WTC11 (cell line): ENCODE measurements around the gene IL17F. TPM values are rescaled to one million over a fixed set of nuclear protein-coding genes. Genes with fewer than 3 reads are reported as not detected.

Source experiments
- ATAC-seq: fragments of 200-7000 bp; cut with Tn5 transposase; 2 replicates; pipeline ENCODE4 v1.10.0; 2021; ENCODE audit warnings: mild to moderate bottlenecking, moderate library complexity
- CTCF ChIA-PET: fragments of 300-600 bp; sonication (Branson Sonifier 250); formaldehyde crosslinking; loops from one replicate; lab custom pipeline; 2021; ENCODE audit warnings: antibody characterized with exemption; lab: Charles Lee
- POLR2A ChIA-PET: fragments of 350-600 bp; sonication (Branson Sonifier 250); formaldehyde crosslinking; loops from one replicate; lab custom pipeline; 2021; ENCODE audit warnings: antibody characterized with exemption; lab: Charles Lee
- DNase-seq: peaks from one replicate; pipeline ENCODE4 v3.0.0; 2021; ENCODE audit warnings: low spot score
- H3K27ac Mint-ChIP-seq: 2 replicates; pipeline ENCODE4 v1.8.0; 2021; ENCODE audit warnings: mixed read lengths
- H3K27me3 Mint-ChIP-seq: 2 replicates; pipeline ENCODE4 v1.8.0; 2021; ENCODE audit warnings: low read depth, mild to moderate bottlenecking, moderate library complexity, mixed read lengths
- H3K36me3 Mint-ChIP-seq: 2 replicates; pipeline ENCODE4 v1.8.0; 2021; ENCODE audit warnings: mixed read lengths
- H3K4me1 Mint-ChIP-seq: 2 replicates; pipeline ENCODE4 v1.8.0; 2022; ENCODE audit warnings: mixed read lengths
- H3K4me3 Mint-ChIP-seq: 2 replicates; pipeline ENCODE4 v1.8.0; 2021; ENCODE audit warnings: mild to moderate bottlenecking, moderate library complexity, mixed read lengths
- H3K9me3 Mint-ChIP-seq: 2 replicates; pipeline ENCODE4 v1.8.0; 2021; ENCODE audit warnings: mixed read lengths
- ATF6 ChIP-seq: sonication (generic); formaldehyde crosslinking; IDR thresholded peaks from 2 replicates; pipeline ENCODE4 v1.8.1; 2023; ENCODE audit warnings: mild to moderate bottlenecking, missing genetic modification reagents
- CREM ChIP-seq: sonication (generic); formaldehyde crosslinking; IDR thresholded peaks from 2 replicates; pipeline ENCODE4 v1.8.1; 2022; ENCODE audit warnings: mild to moderate bottlenecking, missing genetic modification reagents, moderate library complexity
- E2F1 ChIP-seq: sonication (generic); formaldehyde crosslinking; IDR thresholded peaks from 2 replicates; pipeline ENCODE4 v1.8.0; 2022; ENCODE audit warnings: mild to moderate bottlenecking, missing genetic modification reagents
- E2F4 ChIP-seq: sonication (generic); formaldehyde crosslinking; IDR thresholded peaks from 2 replicates; pipeline ENCODE4 v1.8.1; 2022; ENCODE audit warnings: low read depth, mild to moderate bottlenecking, moderate library complexity, missing genetic modification reagents, borderline replicate concordance
- ESRRA ChIP-seq: sonication (generic); formaldehyde crosslinking; IDR thresholded peaks from 2 replicates; pipeline ENCODE4 v1.8.1; 2022; ENCODE audit warnings: mild to moderate bottlenecking, missing genetic modification reagents, borderline replicate concordance
- FOXJ3 ChIP-seq: sonication (generic); formaldehyde crosslinking; IDR thresholded peaks from 2 replicates; pipeline ENCODE4 v1.9.0; 2021; ENCODE audit warnings: missing genetic modification reagents, mild to moderate bottlenecking, borderline replicate concordance
- FOXK1 ChIP-seq: sonication (generic); formaldehyde crosslinking; IDR thresholded peaks from 2 replicates; pipeline ENCODE4 v1.8.0; 2022; ENCODE audit warnings: mild to moderate bottlenecking, moderate library complexity, missing genetic modification reagents
- GABPB1 ChIP-seq: sonication (generic); formaldehyde crosslinking; IDR thresholded peaks from 2 replicates; pipeline ENCODE4 v1.8.1; 2023; ENCODE audit warnings: mild to moderate bottlenecking, missing genetic modification reagents
- HMGXB4 ChIP-seq: sonication (generic); formaldehyde crosslinking; IDR thresholded peaks from 2 replicates; pipeline ENCODE4 v1.8.1; 2023; ENCODE audit warnings: mild to moderate bottlenecking, moderate library complexity, missing genetic modification reagents
- JUN ChIP-seq: sonication (generic); formaldehyde crosslinking; IDR thresholded peaks from 2 replicates; pipeline ENCODE4 v1.8.0; 2023; ENCODE audit warnings: mild to moderate bottlenecking, missing genetic modification reagents
- NFATC4 ChIP-seq: fragments of 250-450 bp; sonication (Bioruptor Pico); IDR thresholded peaks from 2 replicates; pipeline ENCODE4 v1.9.0; 2021; ENCODE audit warnings: mild to moderate bottlenecking
- NFYB ChIP-seq: sonication (generic); formaldehyde crosslinking; conservative IDR thresholded peaks from 2 replicates; pipeline ENCODE4 v1.8.0; 2022; ENCODE audit warnings: low read depth, missing genetic modification reagents
- PRRX2 ChIP-seq: fragments of 250-450 bp; sonication (Bioruptor Pico); IDR thresholded peaks from 2 replicates; pipeline ENCODE4 v1.8.0; 2021; ENCODE audit warnings: mild to moderate bottlenecking
- ZBTB21 ChIP-seq: sonication (generic); formaldehyde crosslinking; IDR thresholded peaks from 2 replicates; pipeline ENCODE4 v1.8.1; 2023; ENCODE audit warnings: mild to moderate bottlenecking, missing genetic modification reagents, borderline replicate concordance
- ZNF232 ChIP-seq: sonication (generic); formaldehyde crosslinking; IDR thresholded peaks from 2 replicates; pipeline ENCODE4 v1.8.0; 2022; ENCODE audit warnings: mild to moderate bottlenecking, missing genetic modification reagents
- ZNF396 ChIP-seq: fragments of 250-450 bp; sonication (Bioruptor Pico); IDR thresholded peaks from 2 replicates; pipeline ENCODE4 v1.8.0; 2021; ENCODE audit warnings: mild to moderate bottlenecking, moderate library complexity, borderline replicate concordance
- ZNF416 ChIP-seq: fragments of 250-450 bp; sonication (Bioruptor Pico); IDR thresholded peaks from 2 replicates; pipeline ENCODE4 v1.9.0; 2021; ENCODE audit warnings: mild to moderate bottlenecking, inconsistent platforms
- ZNF671 ChIP-seq: fragments of 250-450 bp; sonication (Bioruptor Pico); IDR thresholded peaks from 2 replicates; pipeline ENCODE4 v1.8.0; 2021; ENCODE audit warnings: mild to moderate bottlenecking
- total RNA-seq: library from RNA; stranded (reverse); gene quantifications from 3 replicates; pipeline ENCODE4 v1.2.3, GENCODE V29; 2021
- TF ChIP-seq, protein P1 (sequence below): sonication (generic); formaldehyde crosslinking; IDR thresholded peaks from 2 replicates; pipeline ENCODE4 v1.8.0; 2023; ENCODE audit warnings: missing genetic modification reagents
- TF ChIP-seq, protein P2 (sequence below): sonication (generic); formaldehyde crosslinking; IDR thresholded peaks from 2 replicates; pipeline ENCODE4 v1.8.1; 2023; ENCODE audit warnings: mild to moderate bottlenecking, missing genetic modification reagents, borderline replicate concordance
- TF ChIP-seq, protein P3 (sequence below): sonication (generic); formaldehyde crosslinking; IDR thresholded peaks from 2 replicates; pipeline ENCODE4 v1.8.0; 2022; ENCODE audit warnings: mild to moderate bottlenecking, missing genetic modification reagents
- TF ChIP-seq, protein P4 (sequence below): fragments of 250-450 bp; sonication (Bioruptor Pico); IDR thresholded peaks from 2 replicates; pipeline ENCODE4 v2.1.2; 2022; ENCODE audit warnings: mild to moderate bottlenecking, moderate library complexity

IL17F gene
- total RNA-seq, 1 experiment from 2014 or later: not detected

DNA sequence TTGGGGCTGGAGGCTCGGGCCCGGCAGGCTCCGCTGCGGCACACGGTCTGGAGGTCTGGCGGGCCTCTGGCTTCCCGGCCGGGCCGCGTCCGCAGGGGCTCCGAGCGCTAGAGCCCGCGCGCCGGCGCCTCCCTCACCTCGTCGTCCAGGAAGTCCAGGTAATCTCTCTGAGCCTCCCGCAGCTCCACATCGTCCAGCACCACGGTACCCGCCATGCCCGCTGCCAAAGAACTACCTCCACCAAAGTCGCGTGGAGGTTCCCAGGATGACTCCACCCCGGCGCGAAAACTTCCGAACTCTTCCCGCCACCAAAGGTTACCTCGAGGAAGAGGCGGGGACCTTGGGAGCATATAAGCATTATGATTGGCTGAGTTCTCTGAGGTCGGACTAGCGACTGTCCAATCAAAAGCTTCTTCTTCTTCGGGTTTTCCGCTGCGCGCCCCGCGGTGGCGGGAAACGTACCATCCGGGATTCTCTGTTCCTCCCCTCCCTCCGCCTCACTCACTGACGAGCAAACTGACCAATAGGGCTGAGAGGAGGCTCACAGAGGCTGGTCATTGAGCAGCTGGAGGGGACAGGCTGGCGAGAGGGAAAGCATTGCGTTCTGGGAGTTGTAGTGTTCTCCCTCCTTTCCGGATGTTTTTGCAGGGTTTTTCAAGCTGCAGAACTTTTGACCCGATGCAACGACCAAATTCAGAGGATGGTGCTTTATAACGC is 40.3 kb upstream of the IL17F start, which contains the start of gene MCM3:
Gene MCM3 (minus strand): TSS at position 283 of the 717 bp plus-strand sequence. CDS start 68 bp downstream, at position 215.
- no peak within 1 kb of the TSS for H3K4me3 Mint-ChIP-seq
- no peaks in the 10 kb centered on the region for H3K9me3 Mint-ChIP-seq
- ATAC-seq (peak; percentile 98), DNase-seq (peak; percentile 97)
- H3K27ac Mint-ChIP-seq: peak within 1 kb of the TSS; percentile 93
- H3K36me3 Mint-ChIP-seq: peaks cover 39% of the 10 kb centered on the region
- no peaks in the 10 kb centered on the region for H3K27me3 Mint-ChIP-seq
- ChIA-PET POLR2A (interaction anchor here (0.6 to 1.9 kb wide), 15 partner anchors 10 to 378 kb away, joined by 3 to 13 read pairs (median 4); partner anchors contain the start of genes EFHC1 and PAQR8), CTCF (interaction anchor here (0.6 to 3.0 kb wide), 9 partner anchors 14 to 368 kb away, joined by 4 to 30 read pairs (median 6); partner anchors contain the start of gene PAQR8)
- peaks cover 19% of the 10 kb centered on the region for H3K4me1 Mint-ChIP-seq
- TF ChIP-seq, protein P1, sequence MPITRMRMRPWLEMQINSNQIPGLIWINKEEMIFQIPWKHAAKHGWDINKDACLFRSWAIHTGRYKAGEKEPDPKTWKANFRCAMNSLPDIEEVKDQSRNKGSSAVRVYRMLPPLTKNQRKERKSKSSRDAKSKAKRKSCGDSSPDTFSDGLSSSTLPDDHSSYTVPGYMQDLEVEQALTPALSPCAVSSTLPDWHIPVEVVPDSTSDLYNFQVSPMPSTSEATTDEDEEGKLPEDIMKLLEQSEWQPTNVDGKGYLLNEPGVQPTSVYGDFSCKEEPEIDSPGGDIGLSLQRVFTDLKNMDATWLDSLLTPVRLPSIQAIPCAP (CRISPR knock-in tag): 0 out of 2 replicates have a peak, but pooled peaks have one; percentile 47
- TF ChIP-seq, protein P2, sequence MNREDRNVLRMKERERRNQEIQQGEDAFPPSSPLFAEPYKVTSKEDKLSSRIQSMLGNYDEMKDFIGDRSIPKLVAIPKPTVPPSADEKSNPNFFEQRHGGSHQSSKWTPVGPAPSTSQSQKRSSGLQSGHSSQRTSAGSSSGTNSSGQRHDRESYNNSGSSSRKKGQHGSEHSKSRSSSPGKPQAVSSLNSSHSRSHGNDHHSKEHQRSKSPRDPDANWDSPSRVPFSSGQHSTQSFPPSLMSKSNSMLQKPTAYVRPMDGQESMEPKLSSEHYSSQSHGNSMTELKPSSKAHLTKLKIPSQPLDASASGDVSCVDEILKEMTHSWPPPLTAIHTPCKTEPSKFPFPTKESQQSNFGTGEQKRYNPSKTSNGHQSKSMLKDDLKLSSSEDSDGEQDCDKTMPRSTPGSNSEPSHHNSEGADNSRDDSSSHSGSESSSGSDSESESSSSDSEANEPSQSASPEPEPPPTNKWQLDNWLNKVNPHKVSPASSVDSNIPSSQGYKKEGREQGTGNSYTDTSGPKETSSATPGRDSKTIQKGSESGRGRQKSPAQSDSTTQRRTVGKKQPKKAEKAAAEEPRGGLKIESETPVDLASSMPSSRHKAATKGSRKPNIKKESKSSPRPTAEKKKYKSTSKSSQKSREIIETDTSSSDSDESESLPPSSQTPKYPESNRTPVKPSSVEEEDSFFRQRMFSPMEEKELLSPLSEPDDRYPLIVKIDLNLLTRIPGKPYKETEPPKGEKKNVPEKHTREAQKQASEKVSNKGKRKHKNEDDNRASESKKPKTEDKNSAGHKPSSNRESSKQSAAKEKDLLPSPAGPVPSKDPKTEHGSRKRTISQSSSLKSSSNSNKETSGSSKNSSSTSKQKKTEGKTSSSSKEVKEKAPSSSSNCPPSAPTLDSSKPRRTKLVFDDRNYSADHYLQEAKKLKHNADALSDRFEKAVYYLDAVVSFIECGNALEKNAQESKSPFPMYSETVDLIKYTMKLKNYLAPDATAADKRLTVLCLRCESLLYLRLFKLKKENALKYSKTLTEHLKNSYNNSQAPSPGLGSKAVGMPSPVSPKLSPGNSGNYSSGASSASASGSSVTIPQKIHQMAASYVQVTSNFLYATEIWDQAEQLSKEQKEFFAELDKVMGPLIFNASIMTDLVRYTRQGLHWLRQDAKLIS (CRISPR knock-in tag): no peak
- no peak for TF ChIP-seq PRRX2 (CRISPR knock-in tag)
- TF ChIP-seq, protein P3, sequence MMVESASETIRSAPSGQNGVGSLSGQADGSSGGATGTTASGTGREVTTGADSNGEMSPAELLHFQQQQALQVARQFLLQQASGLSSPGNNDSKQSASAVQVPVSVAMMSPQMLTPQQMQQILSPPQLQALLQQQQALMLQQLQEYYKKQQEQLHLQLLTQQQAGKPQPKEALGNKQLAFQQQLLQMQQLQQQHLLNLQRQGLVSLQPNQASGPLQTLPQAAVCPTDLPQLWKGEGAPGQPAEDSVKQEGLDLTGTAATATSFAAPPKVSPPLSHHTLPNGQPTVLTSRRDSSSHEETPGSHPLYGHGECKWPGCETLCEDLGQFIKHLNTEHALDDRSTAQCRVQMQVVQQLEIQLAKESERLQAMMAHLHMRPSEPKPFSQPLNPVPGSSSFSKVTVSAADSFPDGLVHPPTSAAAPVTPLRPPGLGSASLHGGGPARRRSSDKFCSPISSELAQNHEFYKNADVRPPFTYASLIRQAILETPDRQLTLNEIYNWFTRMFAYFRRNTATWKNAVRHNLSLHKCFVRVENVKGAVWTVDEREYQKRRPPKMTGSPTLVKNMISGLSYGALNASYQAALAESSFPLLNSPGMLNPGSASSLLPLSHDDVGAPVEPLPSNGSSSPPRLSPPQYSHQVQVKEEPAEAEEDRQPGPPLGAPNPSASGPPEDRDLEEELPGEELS (CRISPR knock-in tag): peak; percentile 36; the same call in 1 of the 2 replicates
- peak; percentile 97; the same call in 1 of the 2 replicates for TF ChIP-seq E2F4 (CRISPR knock-in tag)
- TF ChIP-seq, protein P4, sequence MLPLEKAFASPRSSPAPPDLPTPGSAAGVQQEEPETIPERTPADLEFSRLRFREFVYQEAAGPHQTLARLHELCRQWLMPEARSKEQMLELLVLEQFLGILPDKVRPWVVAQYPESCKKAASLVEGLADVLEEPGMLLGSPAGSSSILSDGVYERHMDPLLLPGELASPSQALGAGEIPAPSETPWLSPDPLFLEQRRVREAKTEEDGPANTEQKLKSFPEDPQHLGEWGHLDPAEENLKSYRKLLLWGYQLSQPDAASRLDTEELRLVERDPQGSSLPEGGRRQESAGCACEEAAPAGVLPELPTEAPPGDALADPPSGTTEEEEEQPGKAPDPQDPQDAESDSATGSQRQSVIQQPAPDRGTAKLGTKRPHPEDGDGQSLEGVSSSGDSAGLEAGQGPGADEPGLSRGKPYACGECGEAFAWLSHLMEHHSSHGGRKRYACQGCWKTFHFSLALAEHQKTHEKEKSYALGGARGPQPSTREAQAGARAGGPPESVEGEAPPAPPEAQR: no peak
- no peak for TF ChIP-seq NFATC4 (CRISPR knock-in tag)
- peak; percentile 93 for TF ChIP-seq NFYB (CRISPR knock-in tag)
- TF ChIP-seq HMGXB4 (CRISPR knock-in tag): peak; percentile 77; the same call in 1 of the 2 replicates
- peak; percentile 84 for TF ChIP-seq GABPB1 (CRISPR knock-in tag)
- TF ChIP-seq ZNF232: peak; percentile 72; the same call in 1 of the 2 replicates
- TF ChIP-seq JUN: no peak
- TF ChIP-seq CREM (CRISPR knock-in tag): peak; percentile 80
- TF ChIP-seq ZNF396 (CRISPR knock-in tag): no peak
- TF ChIP-seq ZNF416 (CRISPR knock-in tag): peak; percentile 66; the same call in 1 of the 2 replicates
- no peak for TF ChIP-seq ATF6 (CRISPR knock-in tag)
- no peak for TF ChIP-seq ESRRA (CRISPR knock-in tag)
- peak; percentile 91; the same call in 1 of the 2 replicates for TF ChIP-seq FOXK1
- TF ChIP-seq E2F1 (CRISPR knock-in tag): peak; percentile 84
- no peak for TF ChIP-seq FOXJ3 (CRISPR knock-in tag)
- no peak for TF ChIP-seq ZNF671 (CRISPR knock-in tag)
- 0 out of 2 replicates have a peak, but pooled peaks have one; percentile 65 for TF ChIP-seq ZBTB21 (CRISPR knock-in tag)
